ENCODE data around the gene PROSER1. TPM values are rescaled to one million over a fixed set of nuclear protein-coding genes. Genes with fewer than 3 reads are reported as not detected.

The PROSER1 gene
- total RNA-seq, 4 donors from 2014 or later, result 8.8 to 17.5 (median 14.9) TPM

GRCh38 chr13:39058040-39058439 is 20.2 kb upstream of the PROSER1 start:
- no peak for DNase-seq
- Histone ChIP-seq H3K36me3 (no peaks in the 10 kb centered on the region), H3K9me3 (no peaks in the 10 kb centered on the region), H3K27ac (no peak overlapping the region), H3K27me3 (no peaks in the 10 kb centered on the region), H3K4me3 (no peak overlapping the region), H3K4me1 (no peaks in the 10 kb centered on the region)
- TF ChIP-seq CTCF (IDR thresholded peaks at IDR 0.05) (no peak), POLR2A (IDR thresholded peaks at IDR 0.05) (no peak)
- intact Hi-C loops (cut with DNase I), result no loop called here

- no peaks in the 10 kb centered on the region for H3K4me1 ChIP-seq
Observed at GRCh38 chr13:39056018-39056417, 18.1 kb upstream of the PROSER1 start.

GRCh38 chr13:39054112-39054511 is 16.2 kb upstream of the PROSER1 start:
- Histone ChIP-seq H3K4me1 (peaks cover 0 to 7% (median 0%) of the 10 kb centered on the region in 3 donors), H3K27ac (no peak overlapping the region), H3K36me3 (no peaks in the 10 kb centered on the region), H3K4me3 (no peak overlapping the region), H3K9me3 (no peaks in the 10 kb centered on the region), H3K27me3 (no peaks in the 10 kb centered on the region)
- 80 to 86% methylated on average over 3 of the region's 3 CpGs for WGBS, 2 donors
- intact Hi-C loops (cut with DNase I), result no loop called here
- DNase-seq, result no peak
- TF ChIP-seq CTCF (IDR thresholded peaks at IDR 0.05) (no peak), POLR2A (IDR thresholded peaks at IDR 0.05) (no peak)

More at GRCh38 chr13:39056018-39056417, 18.1 kb upstream of the PROSER1 start:
- H3K27me3 ChIP-seq, result no peaks in the 10 kb centered on the region
- 84 to 100% methylated on average over 1 of the region's 1 CpG for whole genome bisulfite sequencing, 2 donors
- no peak for TF ChIP-seq CTCF (IDR thresholded peaks at IDR 0.05)
- no peak for TF ChIP-seq POLR2A (IDR thresholded peaks at IDR 0.05)
- H3K36me3 ChIP-seq, result no peaks in the 10 kb centered on the region
- H3K27ac ChIP-seq, result no peak overlapping the region
- no peaks in the 10 kb centered on the region for H3K9me3 ChIP-seq
- DNase-seq, result no peak
- H3K4me3 ChIP-seq, result no peak overlapping the region
- intact Hi-C loops (cut with DNase I), result no loop called here

GRCh38 chr13:39052944-39053343 is 15.1 kb upstream of the PROSER1 start:
- 69 to 82% methylated on average over 6 of the region's 6 CpGs for WGBS, 2 donors
- no peak overlapping the region for H3K4me3 ChIP-seq
- H3K36me3 ChIP-seq, result no peaks in the 10 kb centered on the region
- no peaks in the 10 kb centered on the region for H3K9me3 ChIP-seq
- TF ChIP-seq CTCF (IDR thresholded peaks at IDR 0.05) (no peak), POLR2A (IDR thresholded peaks at IDR 0.05) (no peak)
- H3K4me1 ChIP-seq, result peaks cover 0 to 18% (median 0%) of the 10 kb centered on the region in 3 donors
- intact Hi-C loops (cut with DNase I), result no loop called here
- no peak overlapping the region for H3K27ac ChIP-seq
- no peak for DNase-seq
- no peaks in the 10 kb centered on the region for H3K27me3 ChIP-seq

GRCh38 chr13:39051157-39051556 is 13.3 kb upstream of the PROSER1 start:
- WGBS, 2 donors, result 25 to 40% methylated on average over 1 of the region's 1 CpG
- Histone ChIP-seq H3K9me3 (no peaks in the 10 kb centered on the region), H3K27me3 (no peaks in the 10 kb centered on the region), H3K4me1 (peaks cover 0 to 33% (median 0%) of the 10 kb centered on the region in 3 donors), H3K4me3 (no peak overlapping the region), H3K27ac (peak overlapping the region in 1 of 4 donors; percentile 42), H3K36me3 (no peaks in the 10 kb centered on the region)
- intact Hi-C loops (cut with DNase I), result no loop called here
- no peak for TF ChIP-seq POLR2A (IDR thresholded peaks at IDR 0.05)
- peak in 4 of 6 experiments; percentile 6 to 35 (median 16) for TF ChIP-seq CTCF (IDR thresholded peaks at IDR 0.05)
- no peak for DNase-seq
